Right renal pelvis (tissue), 4 donors: Measurements from ENCODE around the gene DCLK2. TPM values are rescaled to one million over a fixed set of nuclear protein-coding genes. Genes with fewer than 3 reads are reported as not detected.
"Not testable (repeated sequence)": the region's sequence is repeated elsewhere in the genome, so short reads cannot be mapped to it uniquely, and the experiment has no call there.

ENCODE experiments used
- DNase-seq, 4 donors: peaks; one replicate each; pipeline ENCODE4 v3.0.0-alpha.2; 2013; ENCODE audit warnings: low read depth in 4 of 4, low spot score in 3 of 4, missing footprints in 1 of 4
- polyA plus RNA-seq, 4 donors: library from polyadenylated mRNA; unstranded; fragments of 120-200 nt; gene quantifications; one replicate each; pipeline ENCODE4 v1.2.1, GENCODE V29; 2013; ENCODE audit not compliant: insufficient read length in 4 of 4

The DCLK2 gene
- polyA plus RNA-seq, 4 donors: 10.5 to 13.0 (median 12.4) TPM

- no peak for DNase-seq
These were observed 67.1 kb downstream of the DCLK2 start for GRCh38 chr4:150145090-150145945.

- DNase-seq: no peak
These were observed 67.7 kb downstream of the DCLK2 start for GRCh38 chr4:150145946-150146340.

GRCh38 chr4:150149381-150149780, 71.1 kb downstream of the DCLK2 start:
- no peak for DNase-seq

- no peak for DNase-seq
These were observed 72.4 kb downstream of the DCLK2 start for GRCh38 chr4:150150629-150151062.

GRCh38 chr4:150152766-150153165, 74.5 kb downstream of the DCLK2 start:
- no peak for DNase-seq

- no peak for DNase-seq
These were observed 77.1 kb downstream of the DCLK2 start for GRCh38 chr4:150155391-150155790.

GRCh38 chr4:150156543-150156942, 78.3 kb downstream of the DCLK2 start:
- DNase-seq: no peak

GRCh38 chr4:150158041-150158440, 79.8 kb downstream of the DCLK2 start:
- DNase-seq: no peak

- no peak for DNase-seq
These were observed 82.2 kb downstream of the DCLK2 start for GRCh38 chr4:150160473-150160872.

- no peak for DNase-seq
These were observed 82.9 kb downstream of the DCLK2 start for GRCh38 chr4:150161109-150161508.

GRCh38 chr4:150162020-150162419, 83.8 kb downstream of the DCLK2 start:
- not testable (repeated sequence) for DNase-seq

GRCh38 chr4:150164055-150164454, 85.8 kb downstream of the DCLK2 start:
- DNase-seq: no peak

GRCh38 chr4:150164956-150165629, 86.8 kb downstream of the DCLK2 start:
- DNase-seq: no peak

GRCh38 chr4:150167054-150167453, 88.8 kb downstream of the DCLK2 start:
- DNase-seq: no peak

- DNase-seq: no peak
These were observed 95.2 kb downstream of the DCLK2 start for GRCh38 chr4:150173432-150173861.

- no peak for DNase-seq
These were observed 95.7 kb downstream of the DCLK2 start for GRCh38 chr4:150173982-150174398.

GRCh38 chr4:150176547-150176946, 98.3 kb downstream of the DCLK2 start:
- DNase-seq: no peak

- no peak for DNase-seq
These were observed 99.9 kb downstream of the DCLK2 start for GRCh38 chr4:150178161-150178560.

- no peak for DNase-seq
These were observed 103.3 kb downstream of the DCLK2 start for GRCh38 chr4:150181536-150181935.

GRCh38 chr4:150182794-150183193, 104.5 kb downstream of the DCLK2 start:
- DNase-seq: no peak

GRCh38 chr4:150185033-150185432, 106.8 kb downstream of the DCLK2 start:
- DNase-seq: not testable (repeated sequence)

GRCh38 chr4:150192986-150193385, 114.7 kb downstream of the DCLK2 start:
- DNase-seq: no peak
